Activated T-cell treated with anti-CD3 and anti-CD28 coated beads for 1 hour (primary cell): ENCODE measurements around the gene ZNF423.
A peak's percentile ranks its signal among the peaks of the same experiment; 100 is the strongest.

Experiments
- DNase-seq: peaks from one replicate; pipeline ENCODE4 v3.0.0-alpha.2; 2020; ENCODE audit warnings: low read depth

ZNF423 gene

DNA sequence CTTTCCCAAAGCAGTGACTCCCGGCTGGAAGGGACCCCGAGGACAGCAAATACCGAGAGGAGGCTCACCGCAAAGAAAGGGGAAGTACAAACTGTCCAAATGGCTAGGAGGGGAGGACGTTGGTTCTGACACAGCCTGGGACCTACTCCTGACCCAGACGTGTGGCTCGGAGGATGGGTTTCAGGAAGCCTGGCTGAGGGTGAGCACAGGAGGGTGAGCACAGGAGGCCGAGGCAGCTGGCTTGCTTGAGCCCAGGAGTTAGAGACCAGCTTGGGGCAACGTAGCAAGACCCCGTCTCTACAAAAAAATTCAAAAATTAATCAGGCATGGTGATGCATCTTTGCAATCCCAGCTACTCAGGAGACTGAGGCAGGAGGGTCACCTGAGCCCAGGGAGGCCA is 399.1 kb downstream of the ZNF423 start:
- DNase-seq, result no peak

DNA sequence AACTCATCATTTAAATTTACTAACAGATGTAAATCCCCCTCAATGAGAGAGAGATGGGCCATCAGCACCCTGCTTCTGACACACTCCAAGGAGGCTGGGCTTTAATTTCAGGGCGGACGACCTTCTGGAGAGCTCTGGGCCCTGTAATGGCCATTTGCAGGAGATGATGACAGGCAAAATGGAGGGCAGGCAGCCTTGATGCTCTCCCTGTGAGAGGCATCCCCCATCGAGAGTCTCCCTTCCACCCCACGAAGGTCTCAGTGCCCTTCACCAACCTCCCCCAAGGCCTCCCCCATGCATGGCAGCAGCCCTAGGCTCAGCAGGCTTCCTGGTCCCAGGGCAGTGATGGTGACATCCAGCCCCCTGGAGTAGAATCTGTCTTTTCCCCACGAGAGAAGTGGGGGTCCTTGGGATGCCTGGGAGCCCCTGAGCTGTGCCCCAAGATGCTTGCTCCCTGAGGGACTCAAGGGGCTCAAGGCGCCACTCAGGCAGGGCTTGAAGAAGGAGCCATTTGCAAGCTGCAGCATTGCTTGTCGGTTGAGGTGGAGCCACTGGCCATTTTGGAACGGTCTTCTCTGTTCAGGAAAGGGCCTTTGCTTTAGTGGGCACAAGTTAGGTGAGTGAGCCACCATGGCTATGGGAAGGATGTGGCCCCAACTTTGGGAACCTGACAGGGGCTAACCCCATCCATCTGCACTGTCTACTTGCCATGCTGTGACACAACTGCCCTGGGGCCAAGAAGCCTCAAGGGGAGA is 399.7 kb downstream of the ZNF423 start:
- DNase-seq, result no peak

DNA sequence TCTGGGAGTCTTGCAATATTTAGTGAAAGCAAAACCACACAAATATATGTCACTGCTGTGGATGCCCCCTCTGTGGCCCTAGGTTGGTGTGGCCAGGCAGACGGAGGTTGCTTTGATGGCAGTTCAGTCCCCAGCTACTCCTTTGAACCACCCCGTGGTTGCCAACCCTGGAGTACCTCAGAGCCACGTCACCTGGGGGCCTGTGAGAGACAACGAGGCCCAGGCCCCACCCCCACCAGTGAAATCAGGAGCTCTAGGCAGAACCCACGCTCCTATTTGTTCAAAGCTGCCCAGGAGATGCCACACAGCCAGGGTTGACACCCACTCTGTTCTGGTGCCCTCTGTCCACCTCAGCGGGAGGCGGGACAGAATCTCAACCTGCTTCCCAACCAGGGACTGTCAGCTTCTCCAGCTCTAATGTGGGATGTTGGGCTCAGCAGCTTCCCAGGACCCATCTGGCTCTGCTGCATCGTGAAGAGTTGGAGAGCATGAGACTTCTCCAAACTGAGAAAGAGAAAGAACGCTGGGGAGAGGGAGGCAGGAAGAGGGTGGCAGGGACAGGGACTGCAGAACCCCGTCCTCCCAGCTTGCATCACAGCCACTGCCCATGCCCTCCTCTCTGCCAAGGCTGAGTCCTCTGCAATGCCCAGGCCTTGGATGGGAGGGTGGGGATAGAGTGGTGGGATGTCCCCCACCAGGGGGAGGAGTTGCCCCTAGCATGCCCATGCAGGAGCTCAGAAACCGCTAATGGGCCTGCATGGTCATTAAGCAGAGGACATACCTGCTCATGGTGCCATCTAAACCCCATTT is 400.5 kb downstream of the ZNF423 start:
- no peak for DNase-seq

DNA sequence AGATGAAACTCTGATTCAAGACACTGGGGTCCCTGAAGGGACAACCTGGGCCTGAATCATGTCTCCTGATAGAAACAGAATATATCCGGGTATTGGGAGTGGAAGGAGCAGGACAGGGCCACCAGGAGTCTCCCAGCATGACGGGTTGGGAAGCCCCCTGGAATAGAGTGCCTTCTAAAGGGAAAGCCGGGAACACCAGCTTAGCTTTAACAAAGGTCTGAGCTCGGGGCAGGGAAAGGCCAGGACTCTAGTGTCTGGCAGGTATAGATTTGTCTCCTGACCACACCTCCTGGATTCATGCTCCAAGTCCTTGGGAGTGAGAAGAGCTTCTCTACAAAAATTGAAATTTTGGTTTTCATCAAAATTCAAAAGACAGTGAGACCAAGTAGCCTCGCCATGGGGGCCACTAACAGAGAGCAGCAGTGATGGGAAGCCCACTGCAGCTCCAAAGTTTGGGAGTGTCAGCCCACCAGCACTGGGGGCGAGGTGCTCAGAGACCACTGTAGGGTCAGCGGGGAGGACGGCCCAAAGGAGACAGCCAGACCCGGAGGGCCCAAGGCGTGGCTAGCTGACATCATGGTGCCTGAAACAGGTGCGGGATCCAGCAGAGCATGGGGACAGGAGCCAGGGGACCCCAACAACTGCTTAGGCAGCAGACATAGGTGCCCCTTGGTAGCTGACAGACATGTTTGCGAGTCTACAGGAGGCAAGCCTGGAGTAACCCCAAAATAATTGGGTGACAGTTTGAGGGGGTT is 401.3 kb downstream of the ZNF423 start:
- no peak for DNase-seq

DNA sequence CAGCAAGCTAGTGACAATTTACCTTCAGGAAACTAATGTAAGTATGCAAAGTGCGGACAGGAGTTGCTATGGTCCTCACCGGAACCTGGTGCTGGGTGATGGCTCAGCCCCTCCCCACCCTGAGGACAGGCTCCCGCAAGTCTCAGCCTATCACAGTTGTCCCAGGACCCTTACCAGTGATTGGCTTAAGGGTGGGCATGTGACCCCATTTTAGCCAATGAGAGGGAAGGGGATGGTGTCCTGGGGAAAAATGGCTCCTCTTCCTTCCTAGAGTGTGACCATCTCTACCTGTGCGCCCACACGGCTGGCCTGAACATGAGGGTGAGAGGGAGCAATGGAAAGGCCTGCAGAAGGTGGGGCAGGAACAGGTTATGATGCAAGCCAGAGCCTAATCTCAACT is 401.9 kb downstream of the ZNF423 start:
- no peak for DNase-seq

DNA sequence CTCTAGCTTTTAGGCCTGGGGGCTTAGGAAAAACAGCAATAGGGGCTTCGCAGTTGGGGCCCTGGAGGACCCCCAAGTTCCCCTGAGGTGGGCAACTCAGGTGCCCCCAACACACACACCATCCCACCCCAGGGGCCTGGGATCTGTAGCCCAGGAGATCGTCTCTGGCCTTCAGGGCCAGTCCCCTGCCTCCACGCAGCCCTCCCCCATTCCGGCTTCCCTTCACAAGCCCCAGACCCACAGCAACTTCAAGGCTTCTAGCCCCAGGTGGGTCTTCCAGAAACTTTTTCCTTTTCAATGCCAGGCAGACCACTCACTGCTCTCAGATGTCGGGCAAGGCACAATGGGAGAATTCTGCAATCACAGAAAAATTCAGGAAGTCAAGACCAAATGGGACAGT is 402.9 kb downstream of the ZNF423 start:
- no peak for DNase-seq

DNA sequence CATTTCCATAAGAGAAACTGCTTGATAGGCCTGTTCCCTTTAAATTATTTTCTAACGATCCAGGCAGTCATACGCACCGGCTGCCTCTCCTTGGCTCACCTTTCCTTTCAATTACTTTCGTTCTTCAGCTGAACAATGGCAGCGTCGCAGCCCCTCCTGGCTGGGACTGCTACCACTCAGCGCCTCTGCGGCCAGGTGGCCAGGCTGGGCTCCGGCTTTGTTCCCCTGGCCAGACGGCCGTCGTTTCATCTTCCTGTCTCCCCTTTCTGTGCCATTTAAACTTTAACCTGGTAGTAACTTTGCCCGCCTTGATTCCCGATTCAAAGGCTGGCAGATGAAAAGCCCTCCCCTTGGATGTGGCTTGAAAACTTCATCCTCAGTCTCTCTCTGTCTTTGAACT is 403.3 kb downstream of the ZNF423 start:
- no peak for DNase-seq

DNA sequence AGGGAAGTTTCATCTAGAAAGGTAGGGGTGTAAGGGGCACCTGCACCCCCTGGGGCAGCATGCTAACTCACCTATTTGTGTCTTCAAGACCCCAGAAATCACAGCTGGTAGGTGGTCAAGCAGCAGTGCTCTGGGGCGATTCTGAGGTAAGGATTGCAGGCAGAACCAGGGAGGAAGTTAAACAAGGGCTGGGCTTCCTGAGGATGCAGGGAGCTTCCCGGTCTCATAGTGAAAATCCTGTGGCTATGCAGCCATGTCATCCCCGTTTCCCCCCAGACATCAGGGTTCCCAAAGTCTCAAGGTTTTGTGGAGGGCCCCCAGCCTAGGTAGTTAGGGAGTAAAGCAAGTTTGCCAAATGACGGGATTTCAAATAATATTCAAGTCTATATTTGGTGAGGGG is 403.8 kb downstream of the ZNF423 start:
- no peak for DNase-seq

DNA sequence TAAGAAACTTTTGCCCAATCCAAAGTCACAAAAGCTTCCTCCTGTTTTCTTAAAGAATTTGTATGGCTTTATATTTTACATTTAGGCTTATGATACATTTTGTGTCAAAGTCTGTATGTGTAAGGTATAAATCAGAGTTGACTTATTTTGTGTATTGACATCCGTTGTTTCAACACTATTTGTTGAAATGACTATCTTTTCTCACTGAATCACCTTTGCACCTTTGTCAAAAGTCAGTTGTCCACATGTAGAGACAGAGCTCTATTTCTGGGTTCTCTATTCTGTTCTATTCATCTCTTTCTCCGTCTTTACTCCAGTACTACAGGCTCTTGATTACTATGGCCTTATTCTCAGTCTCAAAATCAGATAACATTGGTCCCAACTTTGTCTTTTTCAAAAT is 409.1 kb downstream of the ZNF423 start:
- no peak for DNase-seq

DNA sequence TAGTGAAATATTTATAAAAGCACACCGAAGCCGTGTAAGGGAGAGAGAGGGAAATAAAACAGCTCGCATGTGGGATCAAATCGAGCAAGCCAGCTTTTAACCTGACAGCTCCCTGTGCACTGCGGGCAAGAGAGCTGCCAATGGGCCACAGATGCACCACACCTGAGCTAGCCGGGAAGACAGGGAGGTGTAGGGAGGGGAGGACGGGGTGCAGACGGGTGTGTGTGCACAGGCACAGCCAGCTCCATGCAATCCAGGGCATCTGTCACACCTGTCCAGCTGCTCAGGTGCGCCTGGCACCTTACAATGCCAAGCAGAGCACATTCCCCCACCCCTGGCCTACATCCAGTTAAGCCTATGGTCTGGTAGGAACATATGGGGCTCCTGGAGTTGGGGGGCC is 412.3 kb downstream of the ZNF423 start:
- no peak for DNase-seq

DNA sequence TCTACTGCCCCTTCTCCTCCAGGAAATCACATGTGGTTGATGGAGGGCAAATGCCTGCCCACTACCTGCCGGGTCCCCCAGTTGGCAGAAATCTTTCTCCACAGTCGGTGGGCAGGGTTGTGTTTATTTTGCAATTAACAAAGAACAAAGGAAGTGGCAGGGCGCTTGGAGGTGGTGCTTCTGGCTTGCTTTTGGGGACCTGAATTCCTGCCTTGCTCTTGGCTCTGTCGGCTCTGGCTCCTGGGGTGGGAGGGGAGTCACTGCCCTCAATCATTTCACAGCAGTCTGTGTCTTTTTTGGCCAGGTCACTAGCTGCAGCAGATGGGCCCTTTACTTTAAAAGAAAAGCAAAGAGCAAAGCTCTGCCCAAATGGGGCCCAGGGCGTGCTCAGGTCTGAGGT is 413.1 kb downstream of the ZNF423 start:
- no peak for DNase-seq

DNA sequence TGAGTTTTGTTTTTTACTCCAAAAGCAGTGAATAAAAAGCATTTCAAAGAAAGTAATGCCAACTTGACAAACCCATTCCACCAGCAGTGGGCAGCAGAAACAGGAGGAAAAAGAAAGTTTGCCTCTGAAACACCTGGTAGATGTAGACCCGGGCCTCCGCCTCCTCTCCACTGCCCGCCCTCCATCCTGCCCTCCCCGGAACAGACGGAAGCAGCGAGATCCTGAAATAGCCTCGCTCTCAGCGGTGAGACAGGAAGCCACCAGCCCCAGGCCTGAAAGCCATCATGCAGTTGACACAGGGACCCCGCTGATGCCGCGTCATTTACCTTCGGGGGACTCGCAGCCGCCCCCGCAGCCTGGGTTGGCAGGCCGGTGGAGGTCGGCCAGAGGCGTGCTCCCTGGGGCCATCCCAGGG is 414.5 kb downstream of the ZNF423 start:
- peak; percentile 52 for DNase-seq

DNA sequence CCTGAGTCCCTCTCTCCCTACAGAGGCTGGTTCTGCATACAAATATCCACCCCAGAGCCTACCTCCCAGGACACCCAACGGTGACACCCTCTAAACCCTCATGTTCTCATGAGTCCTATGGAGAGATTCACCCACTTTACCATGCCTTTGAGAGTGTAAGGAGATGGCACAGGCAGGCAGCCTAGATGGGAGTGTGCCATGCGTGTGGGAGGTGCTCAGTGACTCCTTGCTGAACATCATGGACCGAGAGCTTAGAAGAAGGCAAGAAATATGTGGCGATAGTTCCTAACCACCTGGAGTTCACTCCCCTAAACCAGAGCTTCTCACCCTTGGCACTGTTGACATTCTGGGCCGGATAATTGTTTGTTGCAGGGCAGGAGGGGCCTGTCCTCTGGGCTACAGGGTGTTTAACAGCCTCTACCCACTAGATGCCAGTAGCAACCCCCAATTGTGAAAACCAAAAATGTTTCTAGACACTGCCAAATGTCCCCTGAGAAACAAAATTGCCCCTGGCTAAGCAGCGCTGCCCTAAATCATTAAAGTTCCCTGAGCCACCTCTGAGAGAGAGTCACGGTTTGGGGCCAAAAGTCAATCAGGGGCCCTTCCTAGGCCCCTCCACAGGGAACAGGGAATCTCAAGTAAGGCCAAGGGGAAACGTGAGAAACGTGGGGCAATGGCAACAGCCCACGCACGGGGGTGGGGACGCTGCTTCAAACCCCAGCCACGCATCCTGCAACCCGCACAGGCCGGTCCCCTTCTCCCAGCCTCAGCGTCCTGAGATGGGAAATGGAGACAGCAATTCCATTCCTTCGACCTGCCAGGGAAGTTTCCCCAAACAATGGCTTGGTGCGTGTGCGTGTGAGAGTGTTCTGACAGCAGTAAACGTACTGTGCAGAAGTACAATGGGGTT is 415.5 kb downstream of the ZNF423 start:
- DNase-seq, result no peak

DNA sequence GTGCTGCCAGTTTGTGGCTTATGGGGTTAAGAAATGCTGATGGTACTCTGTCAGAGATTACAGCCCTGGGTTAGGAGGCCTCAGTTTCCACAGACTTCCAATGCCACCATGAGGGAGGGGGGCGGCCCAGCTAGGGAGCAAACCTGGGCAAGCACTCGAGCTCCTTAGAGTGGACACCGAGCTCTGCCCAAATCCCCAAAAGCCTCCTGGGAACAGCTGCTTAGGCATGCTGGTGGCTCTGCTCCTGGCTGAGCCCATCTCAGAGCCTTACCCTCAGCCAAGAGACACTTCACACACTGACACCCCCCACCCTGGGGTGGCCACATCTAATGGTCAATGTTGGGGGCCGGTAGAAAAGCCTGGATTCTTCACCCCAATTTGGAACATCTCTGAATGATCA is 416.2 kb downstream of the ZNF423 start:
- no peak for DNase-seq

DNA sequence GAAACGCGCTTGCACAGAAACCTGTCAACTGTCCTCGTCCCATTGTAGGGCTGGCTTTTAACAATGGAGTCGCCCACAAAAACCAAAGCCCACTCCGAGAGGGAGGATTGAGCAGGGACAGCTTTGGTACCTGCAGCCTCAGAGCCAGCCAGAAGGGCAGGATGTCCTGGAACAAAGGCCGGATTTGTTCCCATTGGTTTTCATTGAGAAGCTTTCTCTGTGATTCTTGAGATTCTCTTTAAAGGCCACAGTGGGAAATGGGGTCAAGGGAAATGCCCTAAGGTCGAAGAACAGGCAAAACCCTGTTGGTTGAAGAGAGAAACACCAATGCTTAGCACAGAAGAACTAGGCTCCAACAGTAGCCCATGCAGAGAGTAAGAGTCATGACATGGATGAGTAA is 416.9 kb downstream of the ZNF423 start:
- no peak for DNase-seq
